Liver (tissue), 3 donors: Measurements from ENCODE around the gene CRACDL.

ENCODE experiments used
- ATF3 ChIP-seq: IDR thresholded peaks from 2 replicates; pipeline ENCODE4 v1.6.1; 2016; ENCODE audit warnings: antibody characterized with exemption
- CTCF ChIP-seq: fragments of 150-350 bp; IDR thresholded peaks from 2 replicates; pipeline ENCODE4 v1.5.1; 2017; ENCODE audit warnings: improper control_type of control experiment, low read depth, low read length; ENCODE audit not compliant: missing input control
- EGR1 ChIP-seq, 2 donors: IDR thresholded peaks; 2 replicates each; pipeline ENCODE4 v1.6.1; 2016 to 2018; ENCODE audit warnings: antibody characterized with exemption in 2 of 2, low read depth in 2 of 2
- JUND ChIP-seq, 2 donors: IDR thresholded peaks; 2 replicates each; pipeline ENCODE4 v1.6.1; 2016; ENCODE audit warnings: antibody characterized with exemption in 2 of 2
- REST ChIP-seq: IDR thresholded peaks from 2 replicates; pipeline ENCODE4 v1.6.1; 2016; ENCODE audit warnings: antibody characterized with exemption, mild to moderate bottlenecking
- SP1 ChIP-seq: IDR thresholded peaks from 2 replicates; pipeline ENCODE4 v1.6.1; 2018; ENCODE audit warnings: antibody characterized with exemption, mild to moderate bottlenecking
- TAF1 ChIP-seq: conservative IDR thresholded peaks from 2 replicates; pipeline ENCODE4 v1.6.1; 2016; ENCODE audit warnings: antibody characterized with exemption, mild to moderate bottlenecking
- YY1 ChIP-seq: IDR thresholded peaks from 2 replicates; pipeline ENCODE4 v1.6.1; 2016; ENCODE audit warnings: antibody characterized with exemption, mild to moderate bottlenecking
- donor health status: healthy.
- donor health status: healthy.

GRCh38 chr2:98773907-98774306, 162.1 kb downstream of the CRACDL start:
- no peak for TF ChIP-seq CTCF
- no peak for TF ChIP-seq YY1
- no peak for TF ChIP-seq JUND (IDR thresholded peaks at IDR 0.05)
- TF ChIP-seq ATF3, result no peak
- no peak for TF ChIP-seq SP1
- no peak for TF ChIP-seq TAF1
- TF ChIP-seq EGR1 (IDR thresholded peaks at IDR 0.05; ENCODE audit: low read depth in 2 of 2), result no peak
- no peak for TF ChIP-seq REST
